GM21367 (cell line): ENCODE results near the gene BSPH1.
"Not testable (repeated sequence)": the region's sequence is repeated elsewhere in the genome, so short reads cannot be mapped to it uniquely, and the experiment has no call there.

Experiments used
- ATAC-seq: cut with Tn5 transposase; IDR thresholded peaks from one replicate; pipeline ENCODE4 v1.9.1; 2021; ENCODE audit not compliant: unreplicated experiment

The BSPH1 gene

GRCh38 chr19:47992070-47992469 lies at the start of gene BSPH1:
Gene BSPH1, minus strand, starts transcription at chr19:47992170. Its CDS starts 89 bp downstream, at chr19:47992081.
- no peak for ATAC-seq

- ATAC-seq, result no peak
Measured at GRCh38 chr19:48036765-48037164, 44.8 kb upstream of the BSPH1 start.

- ATAC-seq, result no peak
Measured at GRCh38 chr19:48033604-48034003, 41.6 kb upstream of the BSPH1 start.

GRCh38 chr19:48030073-48030472 lies 38.1 kb upstream of the BSPH1 start:
- ATAC-seq, result no peak

GRCh38 chr19:48029431-48029830 lies 37.5 kb upstream of the BSPH1 start:
- ATAC-seq, result no peak

GRCh38 chr19:48025480-48025879 lies 33.5 kb upstream of the BSPH1 start:
- no peak for ATAC-seq

- no peak for ATAC-seq
Measured at GRCh38 chr19:48023518-48023917, 31.5 kb upstream of the BSPH1 start.

GRCh38 chr19:48023011-48023410 lies 31.0 kb upstream of the BSPH1 start:
- no peak for ATAC-seq

GRCh38 chr19:48020686-48021085 lies 28.7 kb upstream of the BSPH1 start:
- ATAC-seq, result no peak

- ATAC-seq, result no peak
Measured at GRCh38 chr19:48010932-48011758, 19.2 kb upstream of the BSPH1 start.

- no peak for ATAC-seq
Measured at GRCh38 chr19:48006762-48007161, 14.8 kb upstream of the BSPH1 start.

- ATAC-seq, result no peak
Measured at GRCh38 chr19:48004236-48004635, 12.3 kb upstream of the BSPH1 start.

GRCh38 chr19:48000846-48001245 lies 8.9 kb upstream of the BSPH1 start:
- ATAC-seq, result no peak

GRCh38 chr19:47998800-47999199 lies 6.8 kb upstream of the BSPH1 start:
- no peak for ATAC-seq

- ATAC-seq, result no peak
Measured at GRCh38 chr19:47996230-47996727, 4.3 kb upstream of the BSPH1 start.

- no peak for ATAC-seq
Measured at GRCh38 chr19:47994209-47994802, 2.3 kb upstream of the BSPH1 start, which contains the start of gene ELSPBP1. Gene ELSPBP1, plus strand, starts transcription at chr19:47994632. Its CDS starts 14,036 bp downstream, at chr19:48008668.

- ATAC-seq, result no peak
Measured at GRCh38 chr19:47991191-47991808, 670 bp downstream of the BSPH1 start.

- no peak for ATAC-seq
Measured at GRCh38 chr19:47973529-47973928, 18.4 kb downstream of the BSPH1 start.

GRCh38 chr19:47955936-47956335 lies 36.0 kb downstream of the BSPH1 start:
- not testable (repeated sequence) for ATAC-seq

GRCh38 chr19:47952132-47952531 lies 39.8 kb downstream of the BSPH1 start:
- not testable (repeated sequence) for ATAC-seq

GRCh38 chr19:47949852-47950521 lies 42.0 kb downstream of the BSPH1 start:
- ATAC-seq, result not testable (repeated sequence)
